Esophagus muscularis mucosa (tissue), 3 donors: Measurements from ENCODE around the gene LIFR.

Experiments used
- POLR2A ChIP-seq: fragments of 450-650 bp; IDR thresholded peaks from one replicate; pipeline ENCODE4 v1.6.1; 2017; ENCODE audit warnings: antibody characterized with exemption, moderate library complexity, mild to moderate bottlenecking, low read depth
- TF ChIP-seq, protein P1 (sequence below), 3 experiments: fragments of 200-600 bp in 2 of 3; fragments of 450-650 bp in 1 of 3; sonication (generic) in 2 of 3; IDR thresholded peaks; one replicate each; pipeline ENCODE4 v1.5.1; 2017 to 2019; ENCODE audit warnings: antibody characterized with exemption in 3 of 3, mild to moderate bottlenecking in 2 of 3, moderate library complexity in 1 of 3

DNA sequence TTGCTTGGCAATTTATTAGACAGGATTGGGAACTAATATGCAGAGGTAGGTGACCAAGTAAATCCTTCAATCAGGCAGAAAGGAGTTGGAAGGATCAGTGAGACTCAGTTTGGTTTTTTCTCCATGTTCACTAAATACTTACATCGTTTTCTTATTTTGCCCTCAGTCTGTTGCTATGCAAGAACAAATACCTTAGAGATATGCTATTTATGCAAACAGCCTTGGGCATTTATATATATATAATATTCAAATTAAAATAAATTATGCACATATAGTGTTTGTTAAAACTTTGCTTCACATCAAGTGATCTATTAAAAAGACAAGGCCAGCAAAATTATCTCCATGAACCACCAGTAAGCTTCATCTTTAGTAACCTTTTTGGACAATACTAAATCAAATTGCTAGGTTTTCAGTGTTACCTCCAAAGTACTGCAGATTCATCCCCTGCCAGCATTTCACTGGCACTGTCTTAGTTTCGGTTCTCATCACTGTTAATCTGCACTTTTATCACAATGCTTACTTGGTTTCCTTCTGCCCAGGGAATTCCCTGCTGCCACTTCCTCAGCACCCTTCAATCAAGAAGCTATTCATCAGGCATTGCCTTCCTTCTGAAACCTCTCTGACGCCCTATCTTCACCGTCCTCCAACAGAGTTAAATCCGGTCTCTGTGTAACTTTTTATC, 26.0 kb upstream of the LIFR start:
- no peak for TF ChIP-seq POLR2A
- TF ChIP-seq, protein P1, sequence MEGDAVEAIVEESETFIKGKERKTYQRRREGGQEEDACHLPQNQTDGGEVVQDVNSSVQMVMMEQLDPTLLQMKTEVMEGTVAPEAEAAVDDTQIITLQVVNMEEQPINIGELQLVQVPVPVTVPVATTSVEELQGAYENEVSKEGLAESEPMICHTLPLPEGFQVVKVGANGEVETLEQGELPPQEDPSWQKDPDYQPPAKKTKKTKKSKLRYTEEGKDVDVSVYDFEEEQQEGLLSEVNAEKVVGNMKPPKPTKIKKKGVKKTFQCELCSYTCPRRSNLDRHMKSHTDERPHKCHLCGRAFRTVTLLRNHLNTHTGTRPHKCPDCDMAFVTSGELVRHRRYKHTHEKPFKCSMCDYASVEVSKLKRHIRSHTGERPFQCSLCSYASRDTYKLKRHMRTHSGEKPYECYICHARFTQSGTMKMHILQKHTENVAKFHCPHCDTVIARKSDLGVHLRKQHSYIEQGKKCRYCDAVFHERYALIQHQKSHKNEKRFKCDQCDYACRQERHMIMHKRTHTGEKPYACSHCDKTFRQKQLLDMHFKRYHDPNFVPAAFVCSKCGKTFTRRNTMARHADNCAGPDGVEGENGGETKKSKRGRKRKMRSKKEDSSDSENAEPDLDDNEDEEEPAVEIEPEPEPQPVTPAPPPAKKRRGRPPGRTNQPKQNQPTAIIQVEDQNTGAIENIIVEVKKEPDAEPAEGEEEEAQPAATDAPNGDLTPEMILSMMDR (IDR thresholded peaks at IDR 0.05) = no peak
